HG02938 (cell line): ENCODE measurements around the gene UBE2N.
"Not testable (repeated sequence)": the region's sequence is repeated elsewhere in the genome, so short reads cannot be mapped to it uniquely, and the experiment has no call there.

Experiments used
- ATAC-seq: cut with Tn5 transposase; IDR thresholded peaks from one replicate; pipeline ENCODE4 v1.9.1; 2021; ENCODE audit warnings: mild to moderate bottlenecking, moderate library complexity; ENCODE audit not compliant: unreplicated experiment

UBE2N gene

GRCh38 chr12:93381976-93382437 lies 59.7 kb downstream of the UBE2N start:
- not testable (repeated sequence) for ATAC-seq

GRCh38 chr12:93381161-93381975 lies 60.4 kb downstream of the UBE2N start:
- ATAC-seq: no peak

GRCh38 chr12:93380480-93381121 lies 61.1 kb downstream of the UBE2N start:
- no peak for ATAC-seq

- no peak for ATAC-seq
Measured at GRCh38 chr12:93379981-93380361, 61.8 kb downstream of the UBE2N start.

GRCh38 chr12:93379326-93379980 lies 62.3 kb downstream of the UBE2N start:
- no peak for ATAC-seq

GRCh38 chr12:93378998-93379325 lies 62.8 kb downstream of the UBE2N start:
- no peak for ATAC-seq

GRCh38 chr12:93378196-93378997 lies 63.4 kb downstream of the UBE2N start:
- ATAC-seq: peak; percentile 36

GRCh38 chr12:93377252-93378195 lies 64.2 kb downstream of the UBE2N start, which contains the start of gene NUDT4:
Gene NUDT4, plus strand, starts transcription at chr12:93377925. Its CDS starts 398 bp downstream, at chr12:93378323.
- peak; percentile 62 for ATAC-seq

- no peak for ATAC-seq
Measured at GRCh38 chr12:93376436-93377251, 65.1 kb downstream of the UBE2N start.

- ATAC-seq: no peak
Measured at GRCh38 chr12:93375906-93376305, 65.8 kb downstream of the UBE2N start.

GRCh38 chr12:93373961-93374656 lies 67.6 kb downstream of the UBE2N start:
- ATAC-seq: no peak

GRCh38 chr12:93370947-93371346 lies 70.8 kb downstream of the UBE2N start:
- ATAC-seq: no peak

- ATAC-seq: no peak
Measured at GRCh38 chr12:93369505-93369904, 72.2 kb downstream of the UBE2N start.

- ATAC-seq: no peak
Measured at GRCh38 chr12:93368766-93369165, 73.0 kb downstream of the UBE2N start.

- no peak for ATAC-seq
Measured at GRCh38 chr12:93366422-93366821, 75.3 kb downstream of the UBE2N start.

- no peak for ATAC-seq
Measured at GRCh38 chr12:93365616-93366405, 75.9 kb downstream of the UBE2N start.

GRCh38 chr12:93363841-93364297 lies 77.9 kb downstream of the UBE2N start:
- ATAC-seq: peak; percentile 70
